HAP-1 (cell line): Measurements from ENCODE around the gene BAIAP2.

Experiments
- DNase-seq, 2 experiments: peaks; one replicate each; pipeline ENCODE4 v3.0.0-alpha.2; 2016 to 2020; ENCODE audit warnings: low spot score in 2 of 2
- H3K27me3 ChIP-seq: fragments of 250-450 bp; sonication (Bioruptor Pico); 2 replicates; pipeline ENCODE4 v1.5.1; 2020; ENCODE audit warnings: low read depth, mild to moderate bottlenecking, moderate library complexity
- H3K36me3 ChIP-seq: fragments of 250-450 bp; sonication (Bioruptor Pico); replicated peaks from 2 replicates; pipeline ENCODE4 v1.5.1; 2020; ENCODE audit warnings: mild to moderate bottlenecking
- H3K4me1 ChIP-seq: fragments of 250-450 bp; sonication (Bioruptor Pico); 2 replicates; pipeline ENCODE4 v1.5.1; 2020; ENCODE audit warnings: mild to moderate bottlenecking
- H3K4me3 ChIP-seq: fragments of 250-450 bp; sonication (Bioruptor Pico); 2 replicates; pipeline ENCODE4 v1.5.1; 2020; ENCODE audit warnings: mild to moderate bottlenecking, moderate library complexity
- H3K9me3 ChIP-seq: fragments of 250-450 bp; sonication (Bioruptor Pico); 2 replicates; pipeline ENCODE4 v1.5.1; 2020; ENCODE audit warnings: mild to moderate bottlenecking, moderate library complexity
- in situ Hi-C: fragments of 300-500 bp; cut with MboI; formaldehyde crosslinking; loops from 3 replicates; pipeline ENCODE4 v1.14.3; 2020; ENCODE audit warnings: low sequenced_read_pairs, inconsistent platforms, mixed read lengths

BAIAP2 gene

GRCh38 chr17:81043319-81043724, 8.4 kb downstream of the BAIAP2 start:
- H3K4me1 ChIP-seq = peaks cover 11% of the 10 kb centered on the region
- no peaks in the 10 kb centered on the region for H3K36me3 ChIP-seq
- H3K9me3 ChIP-seq = no peaks in the 10 kb centered on the region
- no peak for DNase-seq
- in situ Hi-C loops = no loop called here
- H3K4me3 ChIP-seq = no peak overlapping the region
- no peaks in the 10 kb centered on the region for H3K27me3 ChIP-seq

GRCh38 chr17:81043725-81044427, 8.9 kb downstream of the BAIAP2 start:
- Histone ChIP-seq H3K36me3 (no peaks in the 10 kb centered on the region), H3K4me3 (no peak overlapping the region), H3K4me1 (peaks cover 11% of the 10 kb centered on the region), H3K9me3 (no peaks in the 10 kb centered on the region), H3K27me3 (no peaks in the 10 kb centered on the region)
- in situ Hi-C loops = no loop called here
- DNase-seq = no peak

- Histone ChIP-seq H3K4me1 (peaks cover 11% of the 10 kb centered on the region), H3K27me3 (no peaks in the 10 kb centered on the region), H3K9me3 (no peaks in the 10 kb centered on the region), H3K36me3 (no peaks in the 10 kb centered on the region), H3K4me3 (no peak overlapping the region)
- in situ Hi-C loops = no loop called here
- no peak for DNase-seq
Measured at GRCh38 chr17:81044428-81044763, 9.4 kb downstream of the BAIAP2 start.

- Histone ChIP-seq H3K36me3 (no peaks in the 10 kb centered on the region), H3K4me1 (peaks cover 8% of the 10 kb centered on the region), H3K27me3 (no peaks in the 10 kb centered on the region), H3K9me3 (no peaks in the 10 kb centered on the region), H3K4me3 (no peak overlapping the region)
- in situ Hi-C loops = no loop called here
- peak in 1 of 2 experiments; percentile 33 for DNase-seq
Measured at GRCh38 chr17:81044764-81045589, 10.0 kb downstream of the BAIAP2 start.

GRCh38 chr17:81045590-81046095, 10.7 kb downstream of the BAIAP2 start:
- H3K27me3 ChIP-seq = no peaks in the 10 kb centered on the region
- in situ Hi-C loops = no loop called here
- DNase-seq = no peak
- H3K9me3 ChIP-seq = no peaks in the 10 kb centered on the region
- peaks cover 1% of the 10 kb centered on the region; the same call in 1 of the 2 replicates for H3K4me1 ChIP-seq
- H3K36me3 ChIP-seq = no peaks in the 10 kb centered on the region
- H3K4me3 ChIP-seq = no peak overlapping the region

- no peaks in the 10 kb centered on the region for H3K27me3 ChIP-seq
- in situ Hi-C loops = no loop called here
- H3K9me3 ChIP-seq = no peaks in the 10 kb centered on the region
- H3K36me3 ChIP-seq = no peaks in the 10 kb centered on the region
- no peak overlapping the region for H3K4me3 ChIP-seq
- no peak for DNase-seq
- H3K4me1 ChIP-seq = no peaks in the 10 kb centered on the region
Measured at GRCh38 chr17:81046132-81046769, 11.3 kb downstream of the BAIAP2 start.

GRCh38 chr17:81046770-81047359, 11.9 kb downstream of the BAIAP2 start:
- Histone ChIP-seq H3K36me3 (no peaks in the 10 kb centered on the region), H3K9me3 (no peaks in the 10 kb centered on the region), H3K4me1 (no peaks in the 10 kb centered on the region), H3K4me3 (no peak overlapping the region), H3K27me3 (no peaks in the 10 kb centered on the region)
- DNase-seq = no peak
- in situ Hi-C loops = no loop called here

- no peaks in the 10 kb centered on the region for H3K27me3 ChIP-seq
- H3K36me3 ChIP-seq = no peaks in the 10 kb centered on the region
- no peak for DNase-seq
- no peak overlapping the region for H3K4me3 ChIP-seq
- H3K9me3 ChIP-seq = no peaks in the 10 kb centered on the region
- H3K4me1 ChIP-seq = no peaks in the 10 kb centered on the region
- in situ Hi-C loops = no loop called here
Measured at GRCh38 chr17:81048827-81049371, 13.9 kb downstream of the BAIAP2 start.

- DNase-seq = no peak
- Histone ChIP-seq H3K4me3 (no peak overlapping the region), H3K27me3 (no peaks in the 10 kb centered on the region), H3K9me3 (no peaks in the 10 kb centered on the region), H3K36me3 (no peaks in the 10 kb centered on the region), H3K4me1 (no peaks in the 10 kb centered on the region)
- in situ Hi-C loops = no loop called here
Measured at GRCh38 chr17:81049372-81049911, 14.5 kb downstream of the BAIAP2 start.

- H3K4me3 ChIP-seq = no peak overlapping the region
- DNase-seq = no peak
- no peaks in the 10 kb centered on the region for H3K9me3 ChIP-seq
- H3K27me3 ChIP-seq = no peaks in the 10 kb centered on the region
- in situ Hi-C loops = no loop called here
- H3K4me1 ChIP-seq = no peaks in the 10 kb centered on the region
- H3K36me3 ChIP-seq = no peaks in the 10 kb centered on the region
Measured at GRCh38 chr17:81049973-81050551, 15.1 kb downstream of the BAIAP2 start.

- no peak for DNase-seq
- no peaks in the 10 kb centered on the region; the same call in 1 of the 2 replicates for H3K36me3 ChIP-seq
- no peak overlapping the region for H3K4me3 ChIP-seq
- H3K9me3 ChIP-seq = no peaks in the 10 kb centered on the region
- H3K4me1 ChIP-seq = no peaks in the 10 kb centered on the region
- H3K27me3 ChIP-seq = no peaks in the 10 kb centered on the region
- in situ Hi-C loops = no loop called here
Measured at GRCh38 chr17:81050645-81051625, 16.0 kb downstream of the BAIAP2 start.
